HUES6 (cell line): ENCODE measurements around the gene INSIG2.
"Not testable (repeated sequence)": the region's sequence is repeated elsewhere in the genome, so short reads cannot be mapped to it uniquely, and the experiment has no call there.

Experiments
- H3K27ac ChIP-seq: 2 replicates; pipeline ENCODE4 v1.7.0; 2013; ENCODE audit warnings: low read depth, mild to moderate bottlenecking, low read length, inconsistent platforms
- H3K27me3 ChIP-seq: 2 replicates; pipeline ENCODE4 v1.6.1; 2013; ENCODE audit warnings: low read length; ENCODE audit not compliant: control insufficient read depth, insufficient read depth
- H3K36me3 ChIP-seq: 2 replicates; pipeline ENCODE4 v1.6.1; 2013; ENCODE audit warnings: low read length; ENCODE audit not compliant: control insufficient read depth, insufficient read depth
- H3K4me1 ChIP-seq: 2 replicates; pipeline ENCODE4 v1.6.1; 2013; ENCODE audit warnings: low read length; ENCODE audit not compliant: control insufficient read depth, insufficient read depth
- H3K4me3 ChIP-seq: 2 replicates; pipeline ENCODE4 v1.5.1; 2013; ENCODE audit warnings: low read depth, low read length
- H3K9ac ChIP-seq: one replicate; pipeline ENCODE4 v1.6.1; 2013; ENCODE audit warnings: mild to moderate bottlenecking, low read length
- H3K9me3 ChIP-seq: 2 replicates; pipeline ENCODE4 v1.6.1; 2013; ENCODE audit warnings: low read depth, low read length; ENCODE audit not compliant: control insufficient read depth, insufficient read depth

INSIG2 gene

GRCh38 chr2:118086024-118086633, 2.1 kb upstream of the INSIG2 start:
- H3K27ac ChIP-seq: no peak overlapping the region
- H3K36me3 ChIP-seq: no peaks in the 10 kb centered on the region
- no peaks in the 10 kb centered on the region for H3K9me3 ChIP-seq
- H3K4me3 ChIP-seq: no peak overlapping the region
- H3K9ac ChIP-seq: no peak overlapping the region
- H3K27me3 ChIP-seq: 0 out of 2 replicates have a peak, but pooled peaks cover 7% of the 10 kb centered on the region
- H3K4me1 ChIP-seq: peaks cover 10% of the 10 kb centered on the region; the same call in 1 of the 2 replicates

- Histone ChIP-seq H3K27me3 (no peaks in the 10 kb centered on the region), H3K4me3 (peak overlapping the region; percentile 87), H3K36me3 (no peaks in the 10 kb centered on the region), H3K9ac (peak overlapping the region; percentile 29), H3K4me1 (peaks cover 10% of the 10 kb centered on the region; the same call in 1 of the 2 replicates), H3K9me3 (no peaks in the 10 kb centered on the region), H3K27ac (no peak overlapping the region)
These were observed 999 bp downstream of the INSIG2 start for GRCh38 chr2:118089139-118089800.

- H3K27ac ChIP-seq: no peak overlapping the region
- no peaks in the 10 kb centered on the region for H3K36me3 ChIP-seq
- H3K27me3 ChIP-seq: no peaks in the 10 kb centered on the region
- no peaks in the 10 kb centered on the region for H3K9me3 ChIP-seq
- H3K4me3 ChIP-seq: peak overlapping the region; percentile 87; the same call in 1 of the 2 replicates
- H3K4me1 ChIP-seq: peaks cover 15% of the 10 kb centered on the region
- no peak overlapping the region for H3K9ac ChIP-seq
These were observed 2.3 kb downstream of the INSIG2 start for GRCh38 chr2:118090387-118091139.

GRCh38 chr2:118091140-118091478, 2.8 kb downstream of the INSIG2 start:
- Histone ChIP-seq H3K9ac (no peak overlapping the region), H3K27me3 (no peaks in the 10 kb centered on the region), H3K9me3 (no peaks in the 10 kb centered on the region), H3K4me1 (peaks cover 20% of the 10 kb centered on the region), H3K4me3 (no peak overlapping the region), H3K27ac (no peak overlapping the region), H3K36me3 (no peaks in the 10 kb centered on the region)

- Histone ChIP-seq H3K9ac (no peak overlapping the region), H3K27me3 (no peaks in the 10 kb centered on the region), H3K27ac (no peak overlapping the region), H3K4me1 (peaks cover 20% of the 10 kb centered on the region), H3K9me3 (no peaks in the 10 kb centered on the region), H3K36me3 (peaks cover 4% of the 10 kb centered on the region; the same call in 1 of the 2 replicates), H3K4me3 (no peak overlapping the region)
These were observed 3.4 kb downstream of the INSIG2 start for GRCh38 chr2:118091631-118092030.

GRCh38 chr2:118094102-118094501, 5.8 kb downstream of the INSIG2 start:
- H3K27me3 ChIP-seq, H3K9me3 ChIP-seq, H3K27ac ChIP-seq, H3K9ac ChIP-seq, H3K4me3 ChIP-seq: not testable (repeated sequence)
- Histone ChIP-seq H3K36me3 (peaks cover 11% of the 10 kb centered on the region; the same call in 1 of the 2 replicates), H3K4me1 (peaks cover 20% of the 10 kb centered on the region)

- Histone ChIP-seq H3K9me3 (no peaks in the 10 kb centered on the region), H3K4me3 (no peak overlapping the region), H3K27me3 (no peaks in the 10 kb centered on the region), H3K4me1 (peaks cover 17% of the 10 kb centered on the region), H3K27ac (no peak overlapping the region), H3K9ac (no peak overlapping the region), H3K36me3 (peaks cover 11% of the 10 kb centered on the region; the same call in 1 of the 2 replicates)
These were observed 6.2 kb downstream of the INSIG2 start for GRCh38 chr2:118094503-118094902.

- Histone ChIP-seq H3K36me3 (peaks cover 11% of the 10 kb centered on the region; the same call in 1 of the 2 replicates), H3K9me3 (no peaks in the 10 kb centered on the region), H3K27me3 (no peaks in the 10 kb centered on the region), H3K4me1 (peaks cover 9% of the 10 kb centered on the region), H3K9ac (peak overlapping the region; percentile 33), H3K4me3 (no peak overlapping the region), H3K27ac (no peak overlapping the region)
These were observed 7.3 kb downstream of the INSIG2 start for GRCh38 chr2:118095610-118096009.

GRCh38 chr2:118097657-118098056, 9.4 kb downstream of the INSIG2 start:
- no peak overlapping the region for H3K27ac ChIP-seq
- no peaks in the 10 kb centered on the region for H3K27me3 ChIP-seq
- no peak overlapping the region for H3K9ac ChIP-seq
- H3K4me3 ChIP-seq: no peak overlapping the region
- peaks cover 16% of the 10 kb centered on the region for H3K4me1 ChIP-seq
- no peaks in the 10 kb centered on the region for H3K9me3 ChIP-seq
- H3K36me3 ChIP-seq: peaks cover 11% of the 10 kb centered on the region; the same call in 1 of the 2 replicates

- no peaks in the 10 kb centered on the region for H3K9me3 ChIP-seq
- peaks cover 14% of the 10 kb centered on the region; the same call in 1 of the 2 replicates for H3K36me3 ChIP-seq
- no peak overlapping the region for H3K4me3 ChIP-seq
- no peak overlapping the region for H3K27ac ChIP-seq
- H3K27me3 ChIP-seq: no peaks in the 10 kb centered on the region
- no peak overlapping the region for H3K9ac ChIP-seq
- peaks cover 16% of the 10 kb centered on the region for H3K4me1 ChIP-seq
These were observed 10.2 kb downstream of the INSIG2 start for GRCh38 chr2:118098307-118099030.
